ENCODE results near the gene ING4.
A peak's percentile ranks its signal among the peaks of the same experiment; 100 is the strongest.

Gene ING4

GRCh38 chr12:6618483-6619225 lies 44.3 kb downstream of the ING4 start:
- TF ChIP-seq, protein P1, sequence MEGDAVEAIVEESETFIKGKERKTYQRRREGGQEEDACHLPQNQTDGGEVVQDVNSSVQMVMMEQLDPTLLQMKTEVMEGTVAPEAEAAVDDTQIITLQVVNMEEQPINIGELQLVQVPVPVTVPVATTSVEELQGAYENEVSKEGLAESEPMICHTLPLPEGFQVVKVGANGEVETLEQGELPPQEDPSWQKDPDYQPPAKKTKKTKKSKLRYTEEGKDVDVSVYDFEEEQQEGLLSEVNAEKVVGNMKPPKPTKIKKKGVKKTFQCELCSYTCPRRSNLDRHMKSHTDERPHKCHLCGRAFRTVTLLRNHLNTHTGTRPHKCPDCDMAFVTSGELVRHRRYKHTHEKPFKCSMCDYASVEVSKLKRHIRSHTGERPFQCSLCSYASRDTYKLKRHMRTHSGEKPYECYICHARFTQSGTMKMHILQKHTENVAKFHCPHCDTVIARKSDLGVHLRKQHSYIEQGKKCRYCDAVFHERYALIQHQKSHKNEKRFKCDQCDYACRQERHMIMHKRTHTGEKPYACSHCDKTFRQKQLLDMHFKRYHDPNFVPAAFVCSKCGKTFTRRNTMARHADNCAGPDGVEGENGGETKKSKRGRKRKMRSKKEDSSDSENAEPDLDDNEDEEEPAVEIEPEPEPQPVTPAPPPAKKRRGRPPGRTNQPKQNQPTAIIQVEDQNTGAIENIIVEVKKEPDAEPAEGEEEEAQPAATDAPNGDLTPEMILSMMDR (conservative IDR thresholded peaks at IDR 0.05; ENCODE audit: control insufficient read depth, insufficient read depth, low read depth, low read length): no peak
- no peak for DNase-seq (ENCODE audit: low read depth)
- no peak overlapping the region for H3K4me3 ChIP-seq (ENCODE audit: control insufficient read depth, low read depth, low read length)

- no peak for DNase-seq (ENCODE audit: low read depth)
- H3K4me3 ChIP-seq (ENCODE audit: control insufficient read depth, low read depth, low read length): no peak overlapping the region
- TF ChIP-seq, protein P1 (conservative IDR thresholded peaks at IDR 0.05; ENCODE audit: control insufficient read depth, insufficient read depth, low read depth, low read length): no peak
Observed at GRCh38 chr12:6615802-6616201, 47.1 kb downstream of the ING4 start.

GRCh38 chr12:6614513-6615172 lies 48.3 kb downstream of the ING4 start:
- TF ChIP-seq, protein P1 (conservative IDR thresholded peaks at IDR 0.05; ENCODE audit: control insufficient read depth, insufficient read depth, low read depth, low read length): no peak
- H3K4me3 ChIP-seq (ENCODE audit: control insufficient read depth, low read depth, low read length): no peak overlapping the region
- no peak for DNase-seq (ENCODE audit: low read depth)

GRCh38 chr12:6613776-6614512 lies 49.0 kb downstream of the ING4 start:
- TF ChIP-seq, protein P1 (conservative IDR thresholded peaks at IDR 0.05; ENCODE audit: control insufficient read depth, insufficient read depth, low read depth, low read length): no peak
- DNase-seq (ENCODE audit: low read depth): peak; percentile 99
- H3K4me3 ChIP-seq (ENCODE audit: control insufficient read depth, low read depth, low read length): no peak overlapping the region

DNA sequence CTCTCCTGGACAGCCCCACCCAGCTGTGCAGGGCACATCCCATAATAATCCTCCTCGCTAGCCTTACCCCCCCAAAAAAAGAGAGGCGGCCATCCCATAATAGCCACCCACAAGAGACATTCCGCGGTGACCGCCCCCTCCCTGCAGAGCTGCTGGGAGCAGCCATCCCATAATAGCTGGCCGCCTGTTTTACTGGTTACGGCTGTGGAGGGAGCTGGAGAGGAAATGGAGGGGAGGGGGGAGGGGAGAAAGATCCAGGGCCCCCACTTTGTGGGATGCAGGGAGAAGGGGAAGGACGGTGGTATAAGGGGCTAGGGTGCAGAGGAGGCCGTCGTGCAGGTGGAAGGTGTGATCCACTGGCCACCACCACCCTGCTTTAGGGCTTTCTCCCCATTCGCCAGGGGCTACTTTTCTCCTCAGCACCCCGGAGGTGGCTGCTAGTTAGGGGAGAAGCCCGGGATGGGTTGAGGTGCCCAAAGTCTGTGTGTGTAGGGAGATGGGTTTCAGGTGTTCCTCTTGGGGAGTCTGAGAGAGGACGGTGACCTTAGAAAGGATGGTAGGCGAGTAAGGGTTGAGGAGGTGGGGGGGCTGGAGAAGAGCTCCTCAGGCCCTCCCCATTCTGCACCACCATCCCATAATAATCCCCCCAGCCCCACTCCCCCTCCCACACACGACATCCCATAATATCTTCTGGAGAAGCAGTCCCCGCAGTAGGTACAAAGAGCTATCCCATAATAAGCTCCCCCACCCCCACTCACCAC lies 49.7 kb downstream of the ING4 start:
- DNase-seq (ENCODE audit: low read depth): peak; percentile 77
- peak overlapping the region; percentile 19 for H3K4me3 ChIP-seq (ENCODE audit: control insufficient read depth, low read depth, low read length)
- TF ChIP-seq, protein P1 (conservative IDR thresholded peaks at IDR 0.05; ENCODE audit: control insufficient read depth, insufficient read depth, low read depth, low read length): no peak

DNA sequence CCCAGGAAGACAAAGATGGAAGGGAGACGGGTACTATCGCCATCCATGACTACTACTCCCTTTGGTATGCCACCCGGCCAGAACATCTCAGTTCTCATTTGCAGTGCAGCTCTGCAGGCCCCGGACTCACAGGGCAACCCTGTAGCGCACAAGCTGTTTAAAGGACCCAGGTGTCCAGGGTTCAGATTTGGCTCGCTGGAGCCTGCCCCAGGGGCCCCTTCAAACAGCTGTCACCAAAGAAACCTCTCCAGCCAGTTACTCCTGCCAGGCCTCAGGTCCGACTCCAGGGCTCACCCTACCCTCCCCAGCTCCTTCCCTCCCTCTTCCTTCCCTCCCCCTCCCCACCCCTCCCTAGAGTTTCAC lies 50.3 kb downstream of the ING4 start:
- no peak overlapping the region for H3K4me3 ChIP-seq (ENCODE audit: control insufficient read depth, low read depth, low read length)
- TF ChIP-seq, protein P1 (conservative IDR thresholded peaks at IDR 0.05; ENCODE audit: control insufficient read depth, insufficient read depth, low read depth, low read length): no peak
- DNase-seq (ENCODE audit: low read depth): no peak
